ENCODE data around the gene SDHAF1. TPM values are rescaled to one million over a fixed set of nuclear protein-coding genes. Genes with fewer than 3 reads are reported as not detected.

Gene SDHAF1
- total and polyA plus RNA-seq, 8 donors = 8.0 to 38.1 (median 26.4) TPM; not detected in 1

DNA sequence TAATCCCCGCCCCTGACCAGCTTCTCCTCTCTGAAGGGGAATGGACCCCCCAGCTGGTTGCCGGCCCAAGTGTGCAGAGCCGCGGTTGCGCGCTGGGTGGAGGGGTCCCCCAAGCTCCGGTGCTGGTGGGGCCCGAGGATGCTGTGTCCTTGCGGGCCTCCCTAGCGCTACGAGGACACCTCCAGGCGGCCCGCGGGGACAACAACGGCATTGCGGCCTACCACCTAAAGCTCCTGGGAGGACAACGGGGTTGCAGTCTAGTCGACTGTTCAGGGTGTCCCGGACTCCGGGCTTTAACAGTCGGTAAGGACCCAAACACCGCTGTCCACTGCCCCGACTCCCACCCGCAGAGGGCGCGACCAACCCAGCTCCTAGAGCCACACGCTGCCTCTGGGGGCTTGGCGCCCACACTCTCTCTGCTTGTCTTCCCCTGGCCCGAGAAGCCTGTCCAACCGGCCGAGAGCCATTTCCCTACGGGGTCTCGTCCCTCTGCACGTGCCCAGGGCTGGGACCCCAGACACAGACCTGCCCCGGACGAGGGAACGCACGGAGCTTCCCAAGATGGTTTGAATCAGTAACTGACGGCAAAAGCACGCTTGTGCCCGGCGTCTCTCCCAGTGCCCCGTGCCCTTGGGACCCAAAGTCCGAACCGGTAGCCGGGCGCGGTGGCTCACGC is 927 bp upstream of the SDHAF1 start:
- intact Hi-C loops (cut with DNase I; ENCODE audit: low total_unique reads) = no loop called here
- peak in 1 of 2 donors; percentile 51 for DNase-seq
- Histone ChIP-seq H3K36me3 (peaks cover 0 to 19% (median 12%) of the 10 kb centered on the region in 4 donors), H3K9me3 (no peaks in the 10 kb centered on the region), H3K27me3 (peaks cover 0 to 8% (median 0%) of the 10 kb centered on the region in 3 donors), H3K27ac (peak overlapping the region in 4 of 5 donors; percentile 81 to 92 (median 90)), H3K4me3 (peak overlapping the region; percentile 81 to 98 (median 90)), H3K4me1 (peaks cover 16 to 42% (median 41%) of the 10 kb centered on the region in 4 donors)
- TF ChIP-seq POLR2AphosphoS5 (IDR thresholded peaks at IDR 0.05) (no peak), EP300 (IDR thresholded peaks at IDR 0.05) (no peak), POLR2A (IDR thresholded peaks at IDR 0.05) (no peak)
- TF ChIP-seq, protein P1, sequence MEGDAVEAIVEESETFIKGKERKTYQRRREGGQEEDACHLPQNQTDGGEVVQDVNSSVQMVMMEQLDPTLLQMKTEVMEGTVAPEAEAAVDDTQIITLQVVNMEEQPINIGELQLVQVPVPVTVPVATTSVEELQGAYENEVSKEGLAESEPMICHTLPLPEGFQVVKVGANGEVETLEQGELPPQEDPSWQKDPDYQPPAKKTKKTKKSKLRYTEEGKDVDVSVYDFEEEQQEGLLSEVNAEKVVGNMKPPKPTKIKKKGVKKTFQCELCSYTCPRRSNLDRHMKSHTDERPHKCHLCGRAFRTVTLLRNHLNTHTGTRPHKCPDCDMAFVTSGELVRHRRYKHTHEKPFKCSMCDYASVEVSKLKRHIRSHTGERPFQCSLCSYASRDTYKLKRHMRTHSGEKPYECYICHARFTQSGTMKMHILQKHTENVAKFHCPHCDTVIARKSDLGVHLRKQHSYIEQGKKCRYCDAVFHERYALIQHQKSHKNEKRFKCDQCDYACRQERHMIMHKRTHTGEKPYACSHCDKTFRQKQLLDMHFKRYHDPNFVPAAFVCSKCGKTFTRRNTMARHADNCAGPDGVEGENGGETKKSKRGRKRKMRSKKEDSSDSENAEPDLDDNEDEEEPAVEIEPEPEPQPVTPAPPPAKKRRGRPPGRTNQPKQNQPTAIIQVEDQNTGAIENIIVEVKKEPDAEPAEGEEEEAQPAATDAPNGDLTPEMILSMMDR (IDR thresholded peaks at IDR 0.05) = peak in 1 of 7 experiments; percentile 11
- 28 to 49% (median 37%) methylated on average over 22 to 49 of the region's 49 CpGs for WGBS, 5 donors

DNA sequence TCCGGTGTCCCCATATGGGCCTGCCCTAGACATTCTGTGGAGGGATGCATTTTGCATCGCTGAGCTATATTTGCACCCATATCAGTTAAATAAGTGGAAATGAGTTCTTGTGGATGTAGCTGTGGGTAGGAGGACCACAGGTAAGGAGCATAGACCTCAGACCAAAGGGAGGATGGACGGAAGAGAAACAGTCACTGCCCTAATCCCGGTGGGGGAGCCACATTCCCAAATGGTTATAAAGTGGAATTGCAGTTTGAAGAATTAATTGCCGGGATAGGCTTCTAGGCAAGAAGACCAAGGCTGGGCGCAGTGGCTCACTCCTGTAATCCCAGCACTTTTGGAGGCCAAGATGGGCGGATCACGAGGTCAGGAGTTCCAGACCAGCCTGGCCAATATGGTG is 1.8 kb downstream of the SDHAF1 start:
- intact Hi-C loops (cut with DNase I; ENCODE audit: low total_unique reads) = no loop called here
- Histone ChIP-seq H3K4me3 (peak overlapping the region in 3 of 4 donors; percentile 81 to 98 (median 85)), H3K4me1 (peaks cover 21 to 65% (median 48%) of the 10 kb centered on the region in 4 donors), H3K36me3 (peaks cover 0 to 30% (median 23%) of the 10 kb centered on the region in 4 donors), H3K9me3 (no peaks in the 10 kb centered on the region), H3K27ac (peak overlapping the region in 3 of 5 donors; percentile 81 to 92 (median 90)), H3K27me3 (no peaks in the 10 kb centered on the region)
- TF ChIP-seq, protein P1 (IDR thresholded peaks at IDR 0.05) = no peak
- no peak for TF ChIP-seq POLR2A (IDR thresholded peaks at IDR 0.05)
- TF ChIP-seq EP300 (IDR thresholded peaks at IDR 0.05) = no peak
- no peak for TF ChIP-seq POLR2AphosphoS5 (IDR thresholded peaks at IDR 0.05)
- DNase-seq = no peak
- 86 to 93% (median 91%) methylated on average over 8 of the region's 8 CpGs for WGBS, 5 donors

DNA sequence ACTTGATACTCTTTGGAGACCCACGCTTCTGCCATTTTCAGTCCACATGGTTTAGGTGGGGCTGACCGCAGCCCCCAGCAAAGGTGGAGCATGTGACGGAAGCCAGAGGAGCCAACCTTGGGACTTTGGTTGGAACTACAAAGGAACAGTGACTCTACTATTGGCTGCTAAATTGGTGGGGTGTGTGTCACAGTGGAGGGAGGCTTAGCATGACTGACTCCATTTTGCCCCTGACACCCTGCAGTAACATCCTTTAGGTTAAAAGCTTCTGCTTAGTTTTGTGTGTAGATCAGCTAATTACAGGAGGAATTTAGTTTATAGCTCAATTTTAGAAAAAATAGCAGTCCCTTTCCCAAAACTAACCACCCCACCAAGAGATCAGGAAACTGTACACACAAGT is 6.6 kb downstream of the SDHAF1 start:
- TF ChIP-seq POLR2A (IDR thresholded peaks at IDR 0.05) (no peak), POLR2AphosphoS5 (IDR thresholded peaks at IDR 0.05) (no peak), EP300 (IDR thresholded peaks at IDR 0.05) (no peak)
- TF ChIP-seq, protein P1 (IDR thresholded peaks at IDR 0.05) = no peak
- H3K4me1 ChIP-seq = peaks cover 11 to 46% (median 26%) of the 10 kb centered on the region in 4 donors
- WGBS, 5 donors = 92 to 100% (median 97%) methylated on average over 3 of the region's 3 CpGs
- no peaks in the 10 kb centered on the region for H3K27me3 ChIP-seq
- intact Hi-C loops (cut with DNase I; ENCODE audit: low total_unique reads) = no loop called here
- H3K4me3 ChIP-seq = no peak overlapping the region
- peak overlapping the region in 1 of 5 donors; percentile 92 for H3K27ac ChIP-seq
- no peak for DNase-seq
- no peaks in the 10 kb centered on the region for H3K9me3 ChIP-seq
- H3K36me3 ChIP-seq = peaks cover 0 to 43% (median 40%) of the 10 kb centered on the region in 4 donors

DNA sequence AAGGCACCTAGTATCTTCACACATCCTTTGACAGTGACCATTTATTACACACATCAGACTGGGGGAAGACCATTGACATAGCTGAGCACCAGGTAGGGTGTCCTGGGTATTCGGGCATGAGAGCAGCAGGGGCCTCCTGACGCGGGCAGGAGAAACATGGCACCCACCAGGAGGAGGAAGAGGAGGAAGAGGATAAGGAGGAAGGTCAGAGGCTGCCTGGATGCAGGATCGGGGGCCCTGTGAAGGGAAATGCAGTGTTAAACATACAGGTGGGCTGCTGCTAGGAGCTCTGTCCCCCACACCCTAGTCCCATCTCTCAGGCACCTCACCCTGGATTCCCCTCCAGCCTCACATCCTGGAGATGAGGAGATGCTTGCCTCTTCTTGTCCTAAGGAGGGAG is 8.3 kb downstream of the SDHAF1 start:
- no peaks in the 10 kb centered on the region for H3K9me3 ChIP-seq
- TF ChIP-seq POLR2A (IDR thresholded peaks at IDR 0.05) = no peak
- TF ChIP-seq POLR2AphosphoS5 (IDR thresholded peaks at IDR 0.05) = no peak
- TF ChIP-seq, protein P1 (IDR thresholded peaks at IDR 0.05) = no peak
- TF ChIP-seq EP300 (IDR thresholded peaks at IDR 0.05) = no peak
- no peak overlapping the region for H3K4me3 ChIP-seq
- no peak for DNase-seq
- H3K27me3 ChIP-seq = no peaks in the 10 kb centered on the region
- H3K4me1 ChIP-seq = peaks cover 5 to 32% (median 18%) of the 10 kb centered on the region in 4 donors
- H3K27ac ChIP-seq = no peak overlapping the region
- WGBS, 5 donors = 87 to 99% (median 93%) methylated on average over 4 of the region's 4 CpGs
- peaks cover 0 to 39% (median 29%) of the 10 kb centered on the region in 4 donors for H3K36me3 ChIP-seq
- intact Hi-C loops (cut with DNase I; ENCODE audit: low total_unique reads) = no loop called here

Data from stomach (tissue), 9 donors.